DND-41 (cell line): ENCODE measurements around the gene CAPS2.

Experiments
- CTCF ChIP-seq: IDR thresholded peaks from 2 replicates; pipeline ENCODE4 v1.5.1; 2012; ENCODE audit warnings: borderline replicate concordance, low read length, moderate library complexity, mild to moderate bottlenecking; ENCODE audit not compliant: poor library complexity, severe bottlenecking; ENCODE audit errors: extremely low read depth
- EZH2 ChIP-seq: IDR thresholded peaks from 3 replicates; pipeline ENCODE4 v1.6.1; 2012; ENCODE audit warnings: borderline replicate concordance, low read depth, mild to moderate bottlenecking, moderate library complexity, low read length, inconsistent platforms; ENCODE audit not compliant: severe bottlenecking

- TF ChIP-seq CTCF (no peak), EZH2 (no peak)
Measured at GRCh38 chr12:75294797-75295196, 35.3 kb downstream of the CAPS2 start.
